GM12872 (cell line): ENCODE results near the gene IL2RA.

ENCODE experiments used
- CTCF ChIP-seq: IDR thresholded peaks from 3 replicates; pipeline ENCODE4 v1.5.1; 2011; ENCODE audit warnings: low read depth, mild to moderate bottlenecking, low read length, moderate library complexity; ENCODE audit not compliant: insufficient read depth

The IL2RA gene

DNA sequence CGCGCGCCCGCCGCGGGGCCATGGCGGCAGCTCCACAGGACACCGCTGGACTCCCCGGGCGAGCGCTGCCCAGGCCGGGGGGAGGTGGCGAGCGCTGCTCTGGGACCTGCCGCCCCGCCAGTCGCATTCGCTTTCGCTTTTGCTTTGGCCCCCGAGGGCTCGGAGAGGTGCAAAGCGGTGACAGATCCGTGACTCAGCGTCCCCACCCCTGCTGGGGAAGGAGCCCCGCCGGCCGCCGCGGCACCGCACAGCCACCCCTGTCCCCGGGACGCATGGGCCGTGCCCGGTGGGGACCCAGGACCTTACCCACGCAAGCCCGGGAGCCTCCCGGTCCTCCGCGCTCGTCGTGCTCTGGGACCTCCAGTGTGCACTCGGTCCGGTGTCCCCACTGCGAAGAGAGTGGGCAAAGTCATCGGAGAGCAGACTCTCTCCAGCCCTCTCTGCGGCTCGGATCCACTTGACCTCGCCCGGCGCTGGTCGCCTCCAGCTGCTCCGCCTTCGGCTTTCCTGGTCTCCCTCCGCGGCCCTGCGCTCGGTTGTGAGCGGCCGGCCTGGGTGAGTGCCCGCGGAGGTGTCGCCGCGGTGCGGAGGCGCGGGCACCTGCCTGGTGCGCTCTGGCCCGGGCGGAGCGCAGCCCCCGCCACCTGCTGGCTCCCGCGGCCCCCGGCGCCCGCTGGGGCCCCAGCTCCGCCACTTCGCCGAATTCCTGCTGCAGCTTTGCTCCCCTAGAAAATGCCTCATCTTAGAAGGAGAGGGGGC is 84.5 kb downstream of the IL2RA start, which contains the start of gene IL15RA:
IL15RA (minus strand) TSS at position 73 of the 759 bp plus-strand sequence; CDS start at position 22, 51 bp downstream.
- peak; percentile 33; the same call in 2 of the 3 replicates for TF ChIP-seq CTCF

GRCh38 chr10:5976512-5977470 is 85.4 kb downstream of the IL2RA start:
- TF ChIP-seq CTCF: no peak

- no peak for TF ChIP-seq CTCF
Measured at GRCh38 chr10:5975641-5976473, 86.3 kb downstream of the IL2RA start.

DNA sequence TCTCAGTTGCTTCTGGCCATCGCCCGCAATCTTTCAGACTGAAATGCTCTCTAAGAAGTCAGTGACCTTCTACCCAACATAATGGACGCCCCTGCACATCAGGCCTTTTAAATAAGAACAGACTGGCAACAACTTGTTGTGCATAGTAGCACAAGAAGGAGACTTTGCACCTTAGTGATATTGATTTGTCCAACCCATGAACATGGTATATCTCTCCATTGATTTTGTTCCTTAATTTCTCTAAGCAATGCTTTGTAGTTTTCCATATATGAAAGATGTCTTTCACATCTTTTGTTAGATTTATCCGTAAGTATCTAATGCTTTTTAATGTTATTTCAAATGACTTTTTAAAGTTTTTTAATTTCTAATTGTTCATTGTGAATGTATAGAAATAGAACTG is 89.1 kb downstream of the IL2RA start:
- TF ChIP-seq CTCF: no peak

GRCh38 chr10:5971886-5972285 is 90.3 kb downstream of the IL2RA start:
- TF ChIP-seq CTCF: no peak

DNA sequence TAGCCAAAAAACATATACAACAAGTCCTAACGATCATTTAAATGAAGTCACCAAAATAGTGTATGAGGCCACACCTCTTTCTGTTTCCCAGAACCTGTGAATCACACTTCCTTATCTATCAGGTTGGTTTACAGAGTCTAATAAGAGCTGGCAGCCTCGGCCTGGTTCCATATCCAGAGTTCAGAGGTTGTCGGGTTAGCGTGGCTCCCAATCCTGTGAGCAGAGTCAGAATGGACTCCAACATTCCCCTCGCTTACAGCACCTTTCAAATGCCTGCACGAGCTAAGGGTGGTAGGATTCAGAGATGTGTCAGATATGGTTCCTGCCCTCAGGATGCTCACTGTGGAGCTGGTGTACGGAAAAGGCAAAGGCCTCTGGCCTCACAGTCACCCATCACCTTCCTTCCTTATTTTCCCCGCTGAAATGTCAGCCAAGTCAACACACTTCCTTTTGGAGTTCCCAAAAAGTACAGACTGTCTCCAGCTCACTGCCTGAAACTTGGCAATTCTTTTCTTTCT is 90.8 kb downstream of the IL2RA start:
- no peak for TF ChIP-seq CTCF
